IPS-20b (cell line): ENCODE data around the gene TRPM3.

Experiments
- H3K27ac ChIP-seq: one replicate; pipeline ENCODE4 v1.5.1; 2013; ENCODE audit warnings: low read length
- H3K27me3 ChIP-seq: 2 replicates; pipeline ENCODE4 v1.6.1; 2013; ENCODE audit warnings: mild to moderate bottlenecking, low read length, inconsistent platforms; ENCODE audit not compliant: insufficient read depth
- H3K36me3 ChIP-seq: 2 replicates; pipeline ENCODE4 v1.6.1; 2013; ENCODE audit warnings: low read depth, mild to moderate bottlenecking, inconsistent platforms, low read length, moderate library complexity; ENCODE audit not compliant: insufficient read depth
- H3K4me1 ChIP-seq: 2 replicates; pipeline ENCODE4 v1.6.1; 2013; ENCODE audit warnings: mild to moderate bottlenecking, control low read depth, inconsistent platforms, low read length, moderate library complexity; ENCODE audit not compliant: insufficient read depth
- H3K4me3 ChIP-seq: 2 replicates; pipeline ENCODE4 v1.5.1; 2013; ENCODE audit warnings: mild to moderate bottlenecking, low read length, inconsistent platforms
- H3K9ac ChIP-seq: 2 replicates; pipeline ENCODE4 v1.6.1; 2013; ENCODE audit warnings: low read depth, mild to moderate bottlenecking, inconsistent platforms, low read length, moderate library complexity
- H3K9me3 ChIP-seq: 2 replicates; pipeline ENCODE4 v1.6.1; 2013; ENCODE audit warnings: mild to moderate bottlenecking, low read depth, low read length, inconsistent platforms; ENCODE audit not compliant: insufficient read depth

Gene TRPM3

GRCh38 chr9:70923961-70924360 is 197.5 kb downstream of the TRPM3 start:
- H3K9ac ChIP-seq, result no peak overlapping the region
- H3K27ac ChIP-seq, result no peak overlapping the region
- H3K4me1 ChIP-seq, result peaks cover 8% of the 10 kb centered on the region
- no peaks in the 10 kb centered on the region for H3K36me3 ChIP-seq
- no peaks in the 10 kb centered on the region for H3K27me3 ChIP-seq
- H3K9me3 ChIP-seq, result no peaks in the 10 kb centered on the region
- no peak overlapping the region for H3K4me3 ChIP-seq

- Histone ChIP-seq H3K4me3 (no peak overlapping the region), H3K36me3 (no peaks in the 10 kb centered on the region), H3K9me3 (no peaks in the 10 kb centered on the region), H3K9ac (no peak overlapping the region), H3K27ac (no peak overlapping the region), H3K4me1 (peaks cover 8% of the 10 kb centered on the region), H3K27me3 (no peaks in the 10 kb centered on the region)
Measured at GRCh38 chr9:70921136-70921535, 200.3 kb downstream of the TRPM3 start.

GRCh38 chr9:70917277-70917676 is 204.1 kb downstream of the TRPM3 start:
- Histone ChIP-seq H3K36me3 (no peaks in the 10 kb centered on the region), H3K4me3 (no peak overlapping the region), H3K27ac (no peak overlapping the region), H3K9me3 (no peaks in the 10 kb centered on the region), H3K4me1 (peaks cover 8% of the 10 kb centered on the region), H3K27me3 (no peaks in the 10 kb centered on the region), H3K9ac (no peak overlapping the region)

- no peak overlapping the region for H3K9ac ChIP-seq
- no peaks in the 10 kb centered on the region for H3K4me1 ChIP-seq
- no peaks in the 10 kb centered on the region for H3K36me3 ChIP-seq
- H3K9me3 ChIP-seq, result no peaks in the 10 kb centered on the region
- no peaks in the 10 kb centered on the region for H3K27me3 ChIP-seq
- H3K4me3 ChIP-seq, result no peak overlapping the region
- H3K27ac ChIP-seq, result no peak overlapping the region
Measured at GRCh38 chr9:70911791-70912190, 209.6 kb downstream of the TRPM3 start.

GRCh38 chr9:70910598-70910997 is 210.8 kb downstream of the TRPM3 start:
- H3K9ac ChIP-seq, result no peak overlapping the region
- no peaks in the 10 kb centered on the region for H3K4me1 ChIP-seq
- no peaks in the 10 kb centered on the region for H3K9me3 ChIP-seq
- no peaks in the 10 kb centered on the region for H3K36me3 ChIP-seq
- H3K27me3 ChIP-seq, result no peaks in the 10 kb centered on the region
- H3K27ac ChIP-seq, result no peak overlapping the region
- no peak overlapping the region for H3K4me3 ChIP-seq

GRCh38 chr9:70902692-70903131 is 218.7 kb downstream of the TRPM3 start:
- no peaks in the 10 kb centered on the region for H3K9me3 ChIP-seq
- H3K27me3 ChIP-seq, result no peaks in the 10 kb centered on the region
- no peak overlapping the region for H3K9ac ChIP-seq
- peaks cover 7% of the 10 kb centered on the region; the same call in 1 of the 2 replicates for H3K4me1 ChIP-seq
- H3K27ac ChIP-seq, result no peak overlapping the region
- no peak overlapping the region for H3K4me3 ChIP-seq
- H3K36me3 ChIP-seq, result no peaks in the 10 kb centered on the region

- no peak overlapping the region for H3K27ac ChIP-seq
- H3K9me3 ChIP-seq, result no peaks in the 10 kb centered on the region
Measured at GRCh38 chr9:70902171-70902570, 219.2 kb downstream of the TRPM3 start.

GRCh38 chr9:70901746-70902145 is 219.7 kb downstream of the TRPM3 start:
- H3K9ac ChIP-seq, result no peak overlapping the region
- no peak overlapping the region for H3K27ac ChIP-seq
- no peak overlapping the region for H3K4me3 ChIP-seq
- H3K36me3 ChIP-seq, result no peaks in the 10 kb centered on the region
- H3K4me1 ChIP-seq, result peaks cover 7% of the 10 kb centered on the region; the same call in 1 of the 2 replicates
- H3K27me3 ChIP-seq, result no peaks in the 10 kb centered on the region
- H3K9me3 ChIP-seq, result no peaks in the 10 kb centered on the region

More at GRCh38 chr9:70902171-70902570, 219.2 kb downstream of the TRPM3 start:
- H3K36me3 ChIP-seq, result no peaks in the 10 kb centered on the region
- no peaks in the 10 kb centered on the region for H3K27me3 ChIP-seq
- H3K4me1 ChIP-seq, result peaks cover 7% of the 10 kb centered on the region; the same call in 1 of the 2 replicates
- H3K4me3 ChIP-seq, result no peak overlapping the region
- no peak overlapping the region for H3K9ac ChIP-seq

GRCh38 chr9:70901013-70901412 is 220.4 kb downstream of the TRPM3 start:
- Histone ChIP-seq H3K4me1 (peaks cover 7% of the 10 kb centered on the region; the same call in 1 of the 2 replicates), H3K27ac (no peak overlapping the region), H3K9ac (no peak overlapping the region), H3K27me3 (no peaks in the 10 kb centered on the region), H3K4me3 (no peak overlapping the region), H3K36me3 (no peaks in the 10 kb centered on the region), H3K9me3 (no peaks in the 10 kb centered on the region)

GRCh38 chr9:70893580-70894122 is 227.8 kb downstream of the TRPM3 start:
- Histone ChIP-seq H3K4me3 (no peak overlapping the region), H3K27ac (no peak overlapping the region), H3K27me3 (no peaks in the 10 kb centered on the region), H3K9me3 (no peaks in the 10 kb centered on the region), H3K4me1 (no peaks in the 10 kb centered on the region), H3K36me3 (no peaks in the 10 kb centered on the region), H3K9ac (no peak overlapping the region)

GRCh38 chr9:70888471-70888870 is 232.9 kb downstream of the TRPM3 start:
- Histone ChIP-seq H3K4me3 (no peak overlapping the region), H3K27ac (no peak overlapping the region), H3K36me3 (no peaks in the 10 kb centered on the region), H3K27me3 (no peaks in the 10 kb centered on the region), H3K9me3 (no peaks in the 10 kb centered on the region), H3K9ac (no peak overlapping the region), H3K4me1 (peaks cover 9% of the 10 kb centered on the region; the same call in 1 of the 2 replicates)

- no peaks in the 10 kb centered on the region for H3K9me3 ChIP-seq
- H3K36me3 ChIP-seq, result no peaks in the 10 kb centered on the region
- H3K4me1 ChIP-seq, result peaks cover 9% of the 10 kb centered on the region; the same call in 1 of the 2 replicates
- no peak overlapping the region for H3K9ac ChIP-seq
- H3K27me3 ChIP-seq, result no peaks in the 10 kb centered on the region
- no peak overlapping the region for H3K27ac ChIP-seq
- H3K4me3 ChIP-seq, result no peak overlapping the region
Measured at GRCh38 chr9:70887826-70888225, 233.6 kb downstream of the TRPM3 start.
